ENCODE results near the gene MAPK8IP2.

Gene MAPK8IP2

GRCh38 chr22:50575426-50575941 is 25.1 kb upstream of the MAPK8IP2 start:
- DNase-seq (ENCODE audit: low read depth in 3 of 3, low spot score in 1 of 3), result no peak

GRCh38 chr22:50576070-50576469 is 24.5 kb upstream of the MAPK8IP2 start:
- no peak for DNase-seq (ENCODE audit: low read depth in 3 of 3, low spot score in 1 of 3)

- no peak for DNase-seq (ENCODE audit: low read depth in 3 of 3, low spot score in 1 of 3)
Measured at GRCh38 chr22:50576806-50577696, 23.5 kb upstream of the MAPK8IP2 start.

GRCh38 chr22:50577697-50577986 is 23.0 kb upstream of the MAPK8IP2 start:
- DNase-seq (ENCODE audit: low read depth in 3 of 3, low spot score in 1 of 3), result no peak

GRCh38 chr22:50577987-50578775 is 22.4 kb upstream of the MAPK8IP2 start, which contains the start of gene CPT1B:
Gene CPT1B (minus strand): TSS chr22:50578427. CDS start chr22:50577915, 512 bp downstream.
- no peak for DNase-seq (ENCODE audit: low read depth in 3 of 3, low spot score in 1 of 3)

GRCh38 chr22:50578776-50579310 is 21.8 kb upstream of the MAPK8IP2 start:
- no peak for DNase-seq (ENCODE audit: low read depth in 3 of 3, low spot score in 1 of 3)

- DNase-seq (ENCODE audit: low read depth in 3 of 3, low spot score in 1 of 3), result no peak
Measured at GRCh38 chr22:50579752-50580151, 20.8 kb upstream of the MAPK8IP2 start.

- DNase-seq (ENCODE audit: low read depth in 3 of 3, low spot score in 1 of 3), result no peak
Measured at GRCh38 chr22:50581031-50581949, 19.3 kb upstream of the MAPK8IP2 start.

GRCh38 chr22:50581950-50582492 is 18.6 kb upstream of the MAPK8IP2 start:
- no peak for DNase-seq (ENCODE audit: low read depth in 3 of 3, low spot score in 1 of 3)

- peak; percentile 94 to 96 (median 95) for DNase-seq (ENCODE audit: low read depth in 3 of 3, low spot score in 1 of 3)
Measured at GRCh38 chr22:50582493-50583293, 17.9 kb upstream of the MAPK8IP2 start, which contains the start of gene CHKB. Gene CHKB (minus strand): TSS chr22:50582849. CDS start chr22:50582781, 68 bp downstream.

GRCh38 chr22:50583294-50583861 is 17.2 kb upstream of the MAPK8IP2 start:
- DNase-seq (ENCODE audit: low read depth in 3 of 3, low spot score in 1 of 3), result no peak

- DNase-seq (ENCODE audit: low read depth in 3 of 3, low spot score in 1 of 3), result no peak
Measured at GRCh38 chr22:50584106-50585096, 16.2 kb upstream of the MAPK8IP2 start.

GRCh38 chr22:50585238-50585637 is 15.4 kb upstream of the MAPK8IP2 start:
- no peak for DNase-seq (ENCODE audit: low read depth in 3 of 3, low spot score in 1 of 3)

- DNase-seq (ENCODE audit: low read depth in 3 of 3, low spot score in 1 of 3), result no peak
Measured at GRCh38 chr22:50585781-50586180, 14.8 kb upstream of the MAPK8IP2 start.

GRCh38 chr22:50586416-50586815 is 14.2 kb upstream of the MAPK8IP2 start:
- DNase-seq (ENCODE audit: low read depth in 3 of 3, low spot score in 1 of 3), result no peak

GRCh38 chr22:50587407-50587806 is 13.2 kb upstream of the MAPK8IP2 start:
- no peak for DNase-seq (ENCODE audit: low read depth in 3 of 3, low spot score in 1 of 3)

- no peak for DNase-seq (ENCODE audit: low read depth in 3 of 3, low spot score in 1 of 3)
Measured at GRCh38 chr22:50595189-50595588, 5.4 kb upstream of the MAPK8IP2 start.

- DNase-seq (ENCODE audit: low read depth in 3 of 3, low spot score in 1 of 3), result no peak
Measured at GRCh38 chr22:50597097-50597496, 3.5 kb upstream of the MAPK8IP2 start.
